HG03520 (cell line): ENCODE results near the gene BCL7C.
"Not testable (repeated sequence)": the region's sequence is repeated elsewhere in the genome, so short reads cannot be mapped to it uniquely, and the experiment has no call there.

ENCODE experiments used
- ATAC-seq: cut with Tn5 transposase; IDR thresholded peaks from one replicate; pipeline ENCODE4 v1.9.1; 2021; ENCODE audit warnings: mild to moderate bottlenecking, moderate library complexity; ENCODE audit not compliant: unreplicated experiment

BCL7C gene

DNA sequence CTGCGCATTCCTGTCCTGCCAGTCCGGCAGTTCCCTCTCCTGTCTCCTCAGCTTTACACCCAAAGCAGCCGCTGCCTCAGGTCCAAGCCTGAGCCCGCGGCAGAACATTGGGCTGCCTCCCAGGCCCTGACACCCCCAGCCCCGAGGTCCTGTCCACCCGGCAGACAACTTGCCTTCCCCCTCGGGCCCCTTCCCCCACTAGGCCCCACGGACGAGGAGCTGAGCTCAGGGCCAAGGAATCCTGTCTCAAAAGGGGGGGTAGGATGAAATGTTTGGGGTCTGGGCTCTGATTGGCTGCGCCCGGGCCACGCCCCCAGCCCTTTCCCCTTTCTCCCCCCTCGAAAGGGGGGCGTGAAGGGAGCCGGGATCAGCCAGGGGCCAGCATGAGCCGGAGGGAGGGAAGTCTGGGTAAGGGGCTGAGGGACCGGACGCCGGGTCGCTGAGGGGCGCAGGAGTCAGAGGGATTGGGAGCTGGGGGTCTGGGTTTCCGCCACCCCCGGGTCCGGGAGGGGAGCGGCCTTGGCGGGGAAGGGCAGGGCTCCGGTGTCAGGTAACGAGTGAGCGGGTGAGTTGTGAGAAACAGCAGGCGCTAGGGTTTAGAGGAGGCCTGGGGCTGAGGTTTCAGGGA lies 2.5 kb upstream of the BCL7C start, which contains the start of gene CTF1:
TSS of gene CTF1 (plus strand) at position 354 of the 628 bp plus-strand sequence. CDS start at position 384, 30 bp downstream.
- ATAC-seq = no peak

DNA sequence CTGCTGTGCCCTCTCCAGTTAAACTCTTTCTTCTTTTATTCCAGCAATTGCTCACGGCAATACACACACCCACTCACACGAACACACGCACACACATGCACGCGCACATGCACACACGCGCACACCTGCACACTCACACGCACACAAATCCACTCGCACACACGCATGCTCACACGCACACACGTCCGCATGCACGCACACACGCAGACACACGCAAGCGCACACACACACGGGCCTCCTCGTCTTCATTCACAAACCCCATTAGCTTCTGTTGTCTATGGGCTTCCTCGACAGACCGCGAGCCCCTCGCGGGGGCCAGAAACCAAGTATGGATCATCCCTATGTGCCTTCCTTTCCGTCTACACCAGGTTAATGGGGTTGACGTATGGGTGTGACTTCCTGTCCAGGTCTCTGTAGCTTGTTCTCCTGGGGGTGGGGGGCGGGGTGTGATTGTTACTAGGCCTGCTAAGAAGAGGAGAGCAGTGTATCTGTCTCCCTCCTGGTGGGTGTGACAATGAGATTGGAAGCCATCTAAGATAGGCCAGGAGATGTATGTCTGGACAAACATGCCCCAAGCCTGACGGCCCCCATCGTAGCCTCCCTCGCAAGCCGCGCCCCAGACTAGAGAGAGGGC lies 1.9 kb upstream of the BCL7C start:
- no peak for ATAC-seq

- no peak for ATAC-seq
Measured at GRCh38 chr16:30894540-30895368, 877 bp upstream of the BCL7C start.

GRCh38 chr16:30893417-30893743 lies 497 bp downstream of the BCL7C start:
- ATAC-seq = peak; percentile 5

DNA sequence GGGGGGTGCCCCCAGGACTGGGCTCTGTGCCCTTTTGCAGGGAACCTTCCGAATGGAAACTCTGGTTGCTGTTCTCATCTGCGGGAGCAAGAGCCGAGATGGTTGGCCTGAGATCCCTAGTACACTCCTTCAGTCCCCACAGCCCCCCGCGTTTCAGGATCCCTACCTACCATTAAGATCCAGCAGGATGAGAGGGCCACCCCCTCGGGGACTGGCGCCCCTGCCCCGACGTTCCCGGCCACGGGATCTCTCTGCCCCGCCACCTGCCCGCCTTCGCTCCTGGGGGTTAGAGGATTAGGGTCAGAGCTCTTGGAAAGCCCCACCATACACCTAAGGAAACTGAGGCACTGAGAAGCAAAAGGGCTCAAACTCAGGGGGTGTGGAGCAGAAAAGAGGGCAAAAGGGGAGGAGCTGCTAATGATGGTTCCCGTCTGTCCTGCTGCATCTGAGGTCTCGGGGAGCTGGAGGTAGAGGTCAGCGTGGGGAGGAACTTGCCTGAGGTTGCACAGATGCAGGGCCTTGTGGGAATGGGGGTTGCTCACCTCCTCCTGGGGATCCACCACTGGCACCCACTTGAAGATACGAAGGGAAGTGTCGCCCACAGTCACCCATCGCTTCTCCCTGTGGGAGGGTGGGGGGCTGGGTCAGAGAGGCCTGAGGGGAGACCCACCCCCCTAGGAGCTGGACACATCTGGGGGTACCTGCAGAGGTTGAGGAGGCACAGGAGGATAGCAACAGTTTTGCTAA lies 1.0 kb downstream of the BCL7C start:
- ATAC-seq = no peak

DNA sequence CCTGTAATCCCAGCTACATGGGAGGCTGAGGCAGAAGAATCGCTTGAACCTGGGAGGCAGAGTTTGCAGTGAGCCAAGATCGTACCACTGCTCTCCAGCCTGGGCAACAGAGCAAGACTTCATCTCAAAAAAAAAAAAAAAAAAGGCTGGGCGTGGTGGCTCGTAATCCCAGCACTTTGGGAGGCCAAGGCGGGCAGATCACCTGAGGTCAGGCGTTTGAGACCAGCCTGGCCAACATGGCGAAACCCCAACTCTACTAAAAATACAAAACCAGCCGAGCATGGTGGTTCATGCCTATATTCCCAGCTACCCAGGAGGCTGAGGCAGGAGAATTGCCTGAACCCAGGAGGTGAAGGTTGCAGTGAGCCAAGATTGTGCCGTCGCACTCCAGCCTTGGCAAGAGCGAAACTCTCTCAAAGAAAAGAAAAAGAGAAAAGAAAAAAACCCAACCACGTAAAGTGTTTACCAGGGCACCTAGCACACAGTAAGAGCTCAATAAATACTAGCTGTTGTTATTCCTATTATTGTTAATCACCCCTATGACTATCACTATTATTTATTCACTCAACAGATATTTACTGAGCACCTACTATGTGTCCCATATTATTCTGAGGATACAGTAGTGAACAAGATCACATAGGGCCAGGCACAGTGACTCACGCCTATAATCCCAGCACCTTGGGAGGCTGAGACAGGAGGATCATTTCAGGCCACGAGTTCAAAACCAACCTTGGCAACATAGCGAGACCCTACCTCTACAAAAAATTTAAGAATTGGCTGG lies 2.6 kb downstream of the BCL7C start:
- ATAC-seq = not testable (repeated sequence)

- ATAC-seq = no peak
Measured at GRCh38 chr16:30889721-30890120, 4.2 kb downstream of the BCL7C start.

- ATAC-seq = no peak
Measured at GRCh38 chr16:30888856-30889499, 4.9 kb downstream of the BCL7C start.

- no peak for ATAC-seq
Measured at GRCh38 chr16:30887927-30888326, 6.0 kb downstream of the BCL7C start.

DNA sequence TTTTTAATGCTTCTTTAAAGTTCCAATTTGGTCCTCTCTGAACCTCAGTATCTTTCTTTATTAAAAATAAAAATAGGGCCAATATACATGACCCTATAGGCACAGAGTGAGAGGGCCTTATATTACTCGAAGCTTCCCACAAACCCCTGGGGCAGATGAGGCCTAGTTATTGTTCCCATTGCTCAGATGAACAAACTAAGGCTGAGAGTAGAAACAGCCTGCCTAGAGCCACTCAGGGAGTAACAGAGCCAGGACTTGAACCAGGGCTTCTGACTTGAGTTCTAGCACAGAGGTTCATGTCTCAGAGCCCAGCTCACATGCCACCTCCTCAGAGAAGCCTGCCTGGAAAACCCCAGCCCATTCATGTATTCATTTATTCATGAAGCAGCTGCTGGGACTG lies 7.7 kb downstream of the BCL7C start:
- ATAC-seq = no peak

DNA sequence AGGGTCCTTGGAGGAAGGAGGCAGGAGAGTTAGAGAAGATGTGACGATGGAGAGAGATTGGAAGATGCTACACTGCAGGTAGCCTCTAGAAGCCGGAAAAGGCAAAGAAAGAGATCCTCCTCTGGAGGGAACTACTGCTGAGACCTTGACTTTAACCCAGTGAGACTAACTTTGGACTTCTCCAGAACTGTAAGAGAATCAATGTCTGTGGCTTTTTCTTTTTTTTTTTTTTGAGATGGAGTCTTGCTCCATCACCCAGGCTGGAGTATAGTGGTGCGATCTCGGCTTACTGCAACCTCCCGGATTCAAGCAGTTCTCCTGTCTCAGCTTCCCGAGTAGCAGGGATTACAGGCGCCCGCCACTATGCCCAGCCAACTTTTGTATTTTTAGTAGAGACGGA lies 8.7 kb downstream of the BCL7C start:
- ATAC-seq = no peak

DNA sequence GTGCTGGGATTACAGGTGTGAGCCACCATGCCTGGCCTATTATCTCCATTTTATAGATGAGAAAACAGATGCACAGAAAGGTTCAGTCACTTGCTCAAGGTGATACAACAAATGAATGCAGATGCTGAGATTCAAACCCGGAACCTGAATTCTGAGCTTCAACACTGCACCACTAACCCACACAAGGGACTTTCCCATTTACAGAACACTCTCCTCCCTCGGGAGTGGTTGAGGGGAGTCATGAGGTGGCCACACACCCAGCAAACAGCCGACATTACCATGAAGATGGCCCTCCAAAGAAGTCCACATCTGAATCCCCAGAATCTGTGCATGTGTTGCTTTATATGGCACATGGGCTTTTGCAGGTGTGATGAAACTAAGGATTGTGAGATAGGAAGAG lies 9.1 kb downstream of the BCL7C start:
- ATAC-seq = no peak

DNA sequence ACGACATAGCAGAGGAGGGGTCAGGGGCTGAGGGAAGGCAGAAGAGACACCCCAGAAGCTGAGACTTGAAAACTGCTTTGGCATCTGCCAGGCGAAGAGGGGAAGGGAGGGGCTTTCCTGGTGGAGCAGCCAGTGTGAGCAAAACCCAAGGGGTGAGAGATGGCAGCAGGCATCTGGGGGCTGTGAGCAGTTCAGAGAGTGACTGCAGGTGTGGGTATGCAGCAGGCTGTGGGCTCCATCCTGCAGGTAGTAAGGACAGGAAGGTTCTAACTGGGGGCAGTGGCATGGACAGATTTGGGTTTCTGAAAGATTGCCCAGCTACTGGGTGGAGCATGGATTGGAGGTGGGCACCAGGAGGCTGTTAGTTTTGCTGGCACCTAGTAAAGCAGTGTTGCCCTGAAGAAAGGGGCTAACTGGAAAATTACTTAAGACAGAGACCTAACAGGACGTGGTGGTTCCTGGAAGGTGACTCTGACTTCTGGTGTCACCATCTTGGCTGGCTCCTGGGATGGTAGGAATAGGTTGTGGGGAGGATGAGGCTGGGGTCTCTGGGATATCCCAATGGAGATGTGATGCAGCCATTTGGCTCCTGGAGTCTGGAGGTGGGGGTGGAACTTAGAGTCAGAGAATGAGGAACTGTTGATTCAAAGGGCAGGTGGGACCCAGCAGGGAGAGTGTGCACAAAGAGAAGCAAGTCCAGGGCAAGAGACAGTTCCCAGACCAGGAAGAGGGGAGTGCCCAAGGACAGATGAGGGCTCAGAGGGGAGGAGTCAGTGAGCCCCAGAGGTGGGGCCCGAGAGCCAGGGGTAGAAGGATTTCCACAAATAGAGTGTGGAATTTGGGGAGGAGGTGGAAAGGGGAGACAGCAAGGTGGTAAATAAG lies 11.2 kb downstream of the BCL7C start:
- ATAC-seq = no peak

GRCh38 chr16:30876867-30877266 lies 17.0 kb downstream of the BCL7C start:
- ATAC-seq = no peak

- no peak for ATAC-seq
Measured at GRCh38 chr16:30875871-30876801, 17.7 kb downstream of the BCL7C start.

DNA sequence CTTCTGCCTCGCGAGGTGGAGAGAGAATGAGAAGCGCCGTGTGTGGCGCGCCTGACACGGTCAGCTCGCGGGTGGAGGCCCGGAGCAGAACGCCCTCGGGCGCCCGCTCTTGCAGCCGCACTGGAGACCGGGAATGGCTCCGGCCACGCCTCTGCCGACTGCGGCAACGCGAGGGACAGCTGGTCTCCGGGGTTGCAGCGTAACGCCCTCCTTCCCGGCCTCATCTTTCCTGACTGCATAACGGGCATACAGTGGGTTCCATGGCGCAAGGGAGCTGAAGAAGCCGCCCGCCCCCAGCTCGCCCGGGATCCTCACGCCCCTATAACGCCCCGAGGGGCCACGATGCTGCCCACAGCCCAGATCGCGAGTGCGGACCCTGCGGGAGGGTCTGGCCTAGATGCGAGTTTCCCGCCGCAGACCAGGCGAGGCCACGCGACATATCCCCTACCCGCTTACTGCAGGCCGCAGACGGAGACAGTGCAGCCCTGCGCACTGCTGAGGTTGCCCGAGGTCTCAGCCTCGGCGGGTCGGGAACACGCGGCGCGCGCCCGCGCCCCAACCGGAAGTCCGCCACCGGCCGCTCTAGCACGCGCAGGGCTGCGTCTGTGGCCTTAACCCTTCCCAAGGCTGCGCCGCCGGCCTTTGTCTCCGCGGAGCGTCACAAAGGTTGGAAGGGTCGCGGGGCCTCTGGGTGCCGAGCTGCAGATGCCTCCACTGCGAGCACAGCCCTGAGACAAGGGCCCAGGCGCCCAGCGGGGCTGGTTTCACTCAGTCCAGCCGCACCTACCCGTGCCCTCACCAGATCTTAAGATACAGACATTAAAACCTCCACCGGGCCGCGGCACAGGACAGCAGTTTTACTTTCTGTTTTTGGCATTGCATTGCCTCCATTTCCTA lies 18.8 kb downstream of the BCL7C start:
- ATAC-seq = peak; percentile 80

GRCh38 chr16:30874244-30874820 lies 19.5 kb downstream of the BCL7C start:
- ATAC-seq = no peak
